GM21367 (cell line): ENCODE measurements around the gene GCN1.
"Not testable (repeated sequence)": the region's sequence is repeated elsewhere in the genome, so short reads cannot be mapped to it uniquely, and the experiment has no call there.

Source experiments
- ATAC-seq: cut with Tn5 transposase; IDR thresholded peaks from one replicate; pipeline ENCODE4 v1.9.1; 2021; ENCODE audit not compliant: unreplicated experiment

GCN1 gene

GRCh38 chr12:120215766-120216735, 21.5 kb upstream of the GCN1 start:
- no peak for ATAC-seq

GRCh38 chr12:120215357-120215735, 20.8 kb upstream of the GCN1 start:
- no peak for ATAC-seq

DNA sequence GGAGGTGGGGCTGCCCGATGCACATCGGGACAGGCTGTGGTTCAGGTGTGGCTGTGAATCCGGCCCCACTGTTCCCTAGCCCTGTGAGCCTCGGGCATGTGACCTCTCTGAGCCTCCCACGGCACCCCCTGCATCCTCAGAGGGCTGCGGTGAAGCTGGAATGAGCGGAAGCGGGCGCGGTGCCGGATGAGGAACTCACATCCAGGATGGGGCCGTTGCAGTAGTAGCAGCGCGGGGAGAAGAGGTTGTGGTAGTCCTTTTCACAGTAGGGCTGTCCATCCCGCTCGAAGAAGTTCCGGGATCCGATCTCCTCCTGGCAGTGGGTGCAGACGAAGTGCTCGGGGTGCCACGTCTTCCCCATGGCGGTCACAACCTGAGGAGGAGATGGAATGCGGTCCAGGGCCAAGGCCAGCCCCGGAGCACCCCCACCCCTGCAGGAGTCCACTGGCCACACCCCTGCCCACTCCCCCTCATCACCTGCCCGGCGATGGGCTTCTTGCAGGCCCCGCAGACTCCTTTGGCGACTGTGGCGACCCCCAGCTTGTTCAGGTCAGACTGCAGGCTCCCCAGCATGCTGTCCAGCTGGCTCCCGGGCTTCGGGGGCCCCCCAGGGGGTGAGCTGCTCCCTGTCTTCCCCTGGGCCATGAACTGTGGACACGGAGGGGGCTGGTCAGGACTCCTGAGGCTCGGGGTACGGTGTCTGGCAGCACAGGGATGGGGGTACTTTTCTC, 20.3 kb upstream of the GCN1 start:
- ATAC-seq, result no peak

- no peak for ATAC-seq
Measured at GRCh38 chr12:120213758-120214157, 19.2 kb upstream of the GCN1 start.

- ATAC-seq, result not testable (repeated sequence)
Measured at GRCh38 chr12:120213182-120213581, 18.7 kb upstream of the GCN1 start.

- ATAC-seq, result no peak
Measured at GRCh38 chr12:120212301-120212700, 17.8 kb upstream of the GCN1 start.

DNA sequence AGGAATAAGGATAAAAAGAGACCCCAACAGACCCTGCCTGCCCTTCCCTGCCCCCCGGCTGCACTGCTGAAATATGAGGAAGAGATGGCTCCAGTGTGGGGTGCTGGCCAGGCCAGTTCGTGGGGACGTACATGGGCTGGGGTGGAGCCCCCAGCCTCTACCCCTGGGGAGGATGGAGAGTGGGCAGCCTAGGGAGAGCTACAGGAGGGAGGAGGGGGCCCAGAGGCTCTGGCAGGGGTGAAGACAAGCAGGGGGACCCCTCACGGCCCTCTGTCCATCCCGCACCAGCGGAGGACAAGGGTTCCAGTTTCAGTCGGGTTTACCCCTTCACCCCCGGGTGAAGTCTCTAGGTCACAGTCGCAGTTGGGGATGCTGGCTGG, 17.4 kb upstream of the GCN1 start:
- no peak for ATAC-seq

DNA sequence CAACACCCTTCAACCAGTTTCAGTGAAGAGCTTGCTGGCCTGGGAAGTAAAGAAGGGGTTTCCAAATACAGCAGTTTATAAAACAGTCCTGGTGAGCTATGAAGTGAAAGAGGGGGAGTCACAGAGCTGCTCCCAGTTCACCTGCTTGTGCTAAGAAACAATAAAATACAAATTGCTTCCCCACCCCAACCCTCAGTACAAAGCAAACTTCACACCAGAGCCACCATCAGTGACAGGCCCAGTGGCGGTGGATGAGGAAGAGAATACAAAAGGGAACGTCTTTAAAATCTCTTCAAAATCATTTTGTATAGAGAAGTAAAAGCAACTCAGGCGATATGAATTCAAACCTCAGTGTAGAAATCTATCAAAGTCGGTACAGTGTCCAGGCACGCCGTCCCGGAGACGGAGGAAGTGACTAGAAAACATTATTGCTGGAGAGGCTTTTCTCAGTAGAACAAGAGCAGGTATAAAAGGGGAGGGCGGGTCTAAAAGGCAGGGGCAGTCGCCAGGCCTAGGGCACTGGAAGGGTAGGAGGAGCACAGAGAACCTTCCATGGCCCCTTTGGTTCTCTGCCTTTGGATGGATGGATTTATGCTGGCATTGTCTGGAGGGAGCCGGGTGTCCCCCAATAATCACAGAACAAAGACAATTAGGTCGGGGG, 16.9 kb upstream of the GCN1 start:
- no peak for ATAC-seq

- no peak for ATAC-seq
Measured at GRCh38 chr12:120209851-120210250, 15.3 kb upstream of the GCN1 start.

- no peak for ATAC-seq
Measured at GRCh38 chr12:120207227-120207626, 12.7 kb upstream of the GCN1 start.

- ATAC-seq, result not testable (repeated sequence)
Measured at GRCh38 chr12:120206781-120207180, 12.3 kb upstream of the GCN1 start.

GRCh38 chr12:120206228-120206627, 11.7 kb upstream of the GCN1 start:
- ATAC-seq, result no peak

DNA sequence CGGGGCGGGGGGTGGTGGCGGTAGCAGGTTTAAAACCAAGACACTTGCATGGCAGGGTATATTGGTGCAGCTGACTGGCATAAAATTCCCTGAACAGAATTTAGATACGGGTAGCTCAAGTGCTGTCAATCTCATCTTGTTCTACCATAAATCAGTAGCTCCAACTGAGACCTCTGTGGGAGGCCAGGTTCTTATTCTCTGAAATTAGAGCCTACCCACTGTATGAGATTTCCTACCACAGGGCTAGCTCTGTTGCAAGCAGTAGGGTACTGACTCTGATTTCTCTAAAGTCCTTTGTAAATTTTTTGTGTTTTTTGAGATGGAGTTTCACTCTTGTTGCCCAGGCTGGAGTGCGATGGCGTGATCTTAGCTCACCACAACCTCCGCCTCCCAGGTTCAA, 9.7 kb upstream of the GCN1 start:
- no peak for ATAC-seq

- ATAC-seq, result no peak
Measured at GRCh38 chr12:120200364-120200800, 5.9 kb upstream of the GCN1 start.

GRCh38 chr12:120199595-120200306, 5.2 kb upstream of the GCN1 start:
- ATAC-seq, result no peak

- no peak for ATAC-seq
Measured at GRCh38 chr12:120199025-120199424, 4.5 kb upstream of the GCN1 start.

- no peak for ATAC-seq
Measured at GRCh38 chr12:120197542-120197887, 3.0 kb upstream of the GCN1 start.

DNA sequence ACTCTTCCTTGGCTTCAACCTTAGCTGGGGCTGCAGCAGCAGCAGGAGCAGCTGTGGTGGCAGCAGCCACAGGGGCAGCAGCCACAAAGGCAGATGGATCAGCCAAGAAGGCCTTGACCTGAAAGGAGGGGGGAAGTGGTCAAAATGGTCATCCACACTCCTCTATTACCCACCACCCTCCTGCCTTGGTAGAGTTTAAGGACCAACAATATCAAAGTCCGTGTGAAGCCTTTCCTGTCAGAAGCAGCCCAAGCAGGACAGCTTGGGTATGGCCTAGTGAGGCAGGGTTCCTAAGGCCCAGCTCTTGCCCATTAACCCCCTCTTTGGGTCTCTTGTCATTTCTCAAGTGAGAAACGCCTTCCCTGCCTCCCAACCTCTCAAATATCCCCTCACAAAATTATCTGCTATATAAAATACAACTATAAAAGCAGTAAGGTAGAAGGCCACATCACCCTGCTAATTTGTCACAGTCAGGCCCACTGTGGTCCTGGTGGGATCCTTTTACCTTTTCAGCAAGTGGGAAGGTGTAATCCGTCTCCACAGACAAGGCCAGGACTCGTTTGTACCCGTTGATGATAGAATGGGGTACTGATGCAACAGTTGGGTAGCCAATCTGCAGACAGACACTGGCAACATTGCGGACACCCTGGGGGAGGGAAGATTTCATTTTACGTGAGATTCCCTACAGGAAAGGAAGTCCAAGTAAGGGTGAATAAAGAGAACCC, 2.5 kb upstream of the GCN1 start:
- not testable (repeated sequence) for ATAC-seq

DNA sequence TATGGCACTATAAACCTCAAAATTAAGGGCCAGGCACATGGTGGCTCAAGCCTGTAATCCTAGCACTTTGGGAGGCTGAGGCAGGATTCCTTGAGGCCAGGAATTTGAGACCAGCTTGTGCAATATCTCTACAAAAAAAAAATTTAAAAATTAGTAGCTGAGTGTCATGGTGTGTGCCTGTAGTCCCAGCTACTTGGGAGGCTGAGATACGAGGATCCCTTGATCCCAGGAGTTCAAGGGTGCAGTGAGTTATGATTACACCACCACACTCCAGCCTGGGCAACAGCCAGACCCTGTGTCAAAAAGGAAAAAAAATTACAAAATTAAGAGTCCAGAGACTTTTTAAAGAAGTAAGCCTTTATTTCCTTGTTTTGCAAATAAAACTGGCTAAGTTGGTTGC, 1.8 kb upstream of the GCN1 start:
- ATAC-seq, result no peak

DNA sequence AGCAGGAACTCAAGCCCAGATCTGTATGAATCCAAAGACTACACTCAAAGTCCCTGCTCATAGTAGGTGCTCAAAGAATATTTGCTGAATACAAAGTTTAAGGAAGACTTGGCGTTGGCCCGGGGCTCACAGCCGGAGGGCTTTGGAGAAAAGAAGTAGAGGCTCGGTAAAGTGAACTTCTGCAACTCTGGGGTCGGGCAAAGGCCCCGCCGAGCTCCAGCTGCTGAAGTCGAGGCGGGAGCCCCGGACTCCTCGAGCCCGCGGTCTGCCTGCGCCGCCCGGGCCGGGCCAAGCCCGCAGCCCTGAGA, 335 bp downstream of the GCN1 start:
- peak; percentile 22 for ATAC-seq

DNA sequence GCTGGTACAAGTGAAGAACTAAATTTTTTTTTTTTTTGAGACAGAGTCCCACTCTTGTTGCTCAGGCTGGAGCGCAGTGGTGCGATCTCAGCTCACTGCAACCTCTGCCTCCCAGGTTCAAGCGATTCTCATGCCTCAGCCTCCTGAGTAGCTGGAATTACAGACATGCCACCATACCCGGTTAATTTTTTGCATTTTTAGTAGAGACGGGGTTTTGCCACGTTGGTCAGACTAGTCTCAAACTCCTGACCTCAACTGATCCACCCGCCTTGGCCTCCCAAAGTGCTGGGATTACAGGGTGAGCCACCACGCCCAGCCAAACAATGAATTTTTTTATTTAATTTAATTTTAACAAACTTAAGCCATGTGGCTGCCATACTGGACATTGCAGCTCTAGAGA, 1.2 kb downstream of the GCN1 start:
- ATAC-seq, result not testable (repeated sequence)
